Keratinocyte (primary cell): Measurements from ENCODE around the gene EYS. TPM values are rescaled to one million over a fixed set of nuclear protein-coding genes. Genes with fewer than 3 reads are reported as not detected.

Source experiments
- DNase-seq: peaks from one replicate; pipeline ENCODE4 v3.0.0-alpha.2; 2011; ENCODE audit warnings: low read depth, missing footprints, low spot score
- FAIRE-seq: peaks from 2 replicates; lab custom pipeline; 2011; peaks lifted over from hg19 to GRCh38; lab: Jason Lieb, UNC
- H2AFZ ChIP-seq: 2 replicates; pipeline ENCODE4 v1.6.0; 2012; ENCODE audit warnings: low read length, control low read depth, inconsistent platforms; ENCODE audit not compliant: control insufficient read depth
- H3K27ac ChIP-seq: 2 replicates; pipeline ENCODE4 v1.5.1; 2011; ENCODE audit warnings: low read length; ENCODE audit not compliant: control insufficient read depth, insufficient read depth
- H3K27me3 ChIP-seq: 3 replicates; pipeline ENCODE4 v1.6.0; 2011; ENCODE audit warnings: low read length; ENCODE audit not compliant: control insufficient read depth, insufficient read depth; ENCODE audit errors: extremely low read depth
- H3K36me3 ChIP-seq, 2 experiments: 2 replicates in 1 of 2; 3 replicates in 1 of 2; pipeline ENCODE4 v1.5.1; 2011; ENCODE audit warnings: low read length in 2 of 2, mild to moderate bottlenecking in 1 of 2; ENCODE audit not compliant: control insufficient read depth in 2 of 2, insufficient read depth in 2 of 2; ENCODE audit errors: extremely low read depth in 1 of 2
- H3K4me1 ChIP-seq: 3 replicates; pipeline ENCODE4 v1.5.1; 2011; ENCODE audit warnings: low read length; ENCODE audit not compliant: control insufficient read depth, insufficient read depth; ENCODE audit errors: extremely low read depth
- H3K4me2 ChIP-seq: 3 replicates; pipeline ENCODE4 v1.6.0; 2011; ENCODE audit warnings: low read depth, low read length; ENCODE audit not compliant: control insufficient read depth, insufficient read depth; ENCODE audit errors: extremely low read depth
- H3K4me3 ChIP-seq, 3 experiments: fragments of 200-600 bp in 1 of 3; sonication (generic) in 1 of 3; 2 replicates in 2 of 3; 3 replicates in 1 of 3; pipeline ENCODE4 v1.5.1; 2011 to 2016; ENCODE audit warnings: low read length in 3 of 3, mild to moderate bottlenecking in 3 of 3, control low read depth in 2 of 3, inconsistent platforms in 1 of 3, low read depth in 1 of 3, mixed read lengths in 1 of 3, mixed run types in 1 of 3, moderate library complexity in 1 of 3; ENCODE audit not compliant: control insufficient read depth in 2 of 3, insufficient read depth in 2 of 3; ENCODE audit errors: extremely low read depth in 1 of 3
- H3K79me2 ChIP-seq: 2 replicates; pipeline ENCODE4 v1.6.0; 2012; ENCODE audit warnings: low read length; ENCODE audit not compliant: control insufficient read depth, insufficient read depth
- H3K9ac ChIP-seq: 3 replicates; pipeline ENCODE4 v1.6.0; 2011; ENCODE audit warnings: low read length; ENCODE audit not compliant: control insufficient read depth, insufficient read depth; ENCODE audit errors: extremely low read depth
- H3K9me1 ChIP-seq: 3 replicates; pipeline ENCODE4 v1.6.0; 2011; ENCODE audit warnings: low read length; ENCODE audit not compliant: control insufficient read depth, insufficient read depth; ENCODE audit errors: extremely low read depth
- H3K9me3 ChIP-seq: 2 replicates; pipeline ENCODE4 v1.5.1; 2012; ENCODE audit warnings: low read depth, low read length; ENCODE audit not compliant: control insufficient read depth
- H4K20me1 ChIP-seq: 3 replicates; pipeline ENCODE4 v1.6.0; 2011; ENCODE audit warnings: low read length; ENCODE audit not compliant: control insufficient read depth, insufficient read depth; ENCODE audit errors: extremely low read depth
- EZH2 ChIP-seq: IDR thresholded peaks from one replicate; pipeline ENCODE4 v1.6.1; 2012; ENCODE audit warnings: inconsistent platforms, mild to moderate bottlenecking, low read length, moderate library complexity
- dilution Hi-C: fragments of 300-500 bp; cut with MboI; formaldehyde crosslinking; loops from one replicate; pipeline ENCODE4 v1.7.0; 2020; ENCODE audit warnings: low sequenced_read_pairs; ENCODE audit not compliant: extremely low pct_ligation_motif_present
- polyA plus RNA-seq, 5 experiments: library from polyadenylated mRNA; depleted of rRNA in 3 of 5; stranded (reverse) in 3 of 5; stranded (forward) in 1 of 5; unstranded in 1 of 5; fragments of >200 nt; gene quantifications; 1 replicate in 1 of 5; 2 replicates in 3 of 5; 3 replicates in 1 of 5; pipeline versions ENCODE4 v1.2.1 to v1.2.3, GENCODE V29; 2011 to 2012; ENCODE audit warnings: missing spikeins in 2 of 5, low read depth in 1 of 5, low replicate concordance in 1 of 5
- TF ChIP-seq, protein P1 (sequence below), 3 experiments: IDR thresholded peaks in 1 of 3; conservative IDR thresholded peaks in 1 of 3; optimal IDR thresholded peaks in 1 of 3; 2 replicates in 2 of 3; 3 replicates in 1 of 3; pipeline versions ENCODE3 to v1.5.1; 2011; ENCODE audit warnings: low read length in 3 of 3, mild to moderate bottlenecking in 3 of 3, moderate library complexity in 2 of 3, control low read depth in 1 of 3, inconsistent platforms in 1 of 3; ENCODE audit not compliant: insufficient read depth in 2 of 3; ENCODE audit errors: extremely low read depth in 1 of 3

The EYS gene
- polyA plus RNA-seq, 1 donor (not counting 4 experiments of a cell fraction or from before 2014, with no cell fraction given) = 0.34 TPM

DNA sequence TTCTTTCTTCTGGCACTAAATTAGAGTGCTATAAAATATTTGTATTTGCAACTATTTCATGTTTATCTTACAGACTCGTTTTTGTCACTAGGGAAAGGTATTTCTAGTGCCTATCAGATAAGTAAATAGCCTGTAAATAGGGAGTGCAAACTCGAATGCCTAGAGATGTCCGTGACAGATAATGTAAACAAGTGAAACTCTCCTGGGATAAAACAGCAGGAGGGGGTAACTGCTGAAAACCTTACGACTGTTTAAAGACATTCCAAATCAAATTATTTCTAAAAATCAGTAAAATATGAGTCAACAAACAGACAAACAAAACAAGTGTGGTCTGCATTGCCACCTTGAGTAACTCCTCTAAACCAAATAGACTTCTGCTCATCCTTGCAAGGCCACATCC lies 932.1 kb downstream of the EYS start:
- DNase-seq (no peak), FAIRE-seq (no peak)
- TF ChIP-seq, protein P1, sequence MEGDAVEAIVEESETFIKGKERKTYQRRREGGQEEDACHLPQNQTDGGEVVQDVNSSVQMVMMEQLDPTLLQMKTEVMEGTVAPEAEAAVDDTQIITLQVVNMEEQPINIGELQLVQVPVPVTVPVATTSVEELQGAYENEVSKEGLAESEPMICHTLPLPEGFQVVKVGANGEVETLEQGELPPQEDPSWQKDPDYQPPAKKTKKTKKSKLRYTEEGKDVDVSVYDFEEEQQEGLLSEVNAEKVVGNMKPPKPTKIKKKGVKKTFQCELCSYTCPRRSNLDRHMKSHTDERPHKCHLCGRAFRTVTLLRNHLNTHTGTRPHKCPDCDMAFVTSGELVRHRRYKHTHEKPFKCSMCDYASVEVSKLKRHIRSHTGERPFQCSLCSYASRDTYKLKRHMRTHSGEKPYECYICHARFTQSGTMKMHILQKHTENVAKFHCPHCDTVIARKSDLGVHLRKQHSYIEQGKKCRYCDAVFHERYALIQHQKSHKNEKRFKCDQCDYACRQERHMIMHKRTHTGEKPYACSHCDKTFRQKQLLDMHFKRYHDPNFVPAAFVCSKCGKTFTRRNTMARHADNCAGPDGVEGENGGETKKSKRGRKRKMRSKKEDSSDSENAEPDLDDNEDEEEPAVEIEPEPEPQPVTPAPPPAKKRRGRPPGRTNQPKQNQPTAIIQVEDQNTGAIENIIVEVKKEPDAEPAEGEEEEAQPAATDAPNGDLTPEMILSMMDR (optimal IDR thresholded peaks at IDR 0.05 in 1 of 3, IDR thresholded peaks at IDR 0.05 in 1 of 3, conservative IDR thresholded peaks at IDR 0.05 in 1 of 3; ENCODE audit: extremely low read depth in 1 of 3, insufficient read depth in 2 of 3, low read length in 3 of 3) = no peak
- no peak for TF ChIP-seq EZH2
- H2AFZ ChIP-seq = no peak overlapping the region
- no peak overlapping the region for H3K4me2 ChIP-seq
- H3K27me3 ChIP-seq = no peaks in the 10 kb centered on the region
- H3K9me1 ChIP-seq = no peaks in the 10 kb centered on the region
- dilution Hi-C loops = no loop called here
- no peaks in the 10 kb centered on the region for H4K20me1 ChIP-seq
- H3K9me3 ChIP-seq = no peaks in the 10 kb centered on the region
- H3K9ac ChIP-seq = no peak overlapping the region
- H3K4me1 ChIP-seq = no peaks in the 10 kb centered on the region
- H3K27ac ChIP-seq = no peak overlapping the region
- H3K36me3 ChIP-seq = no peaks in the 10 kb centered on the region
- H3K4me3 ChIP-seq = no peak overlapping the region
- no peaks in the 10 kb centered on the region for H3K79me2 ChIP-seq

DNA sequence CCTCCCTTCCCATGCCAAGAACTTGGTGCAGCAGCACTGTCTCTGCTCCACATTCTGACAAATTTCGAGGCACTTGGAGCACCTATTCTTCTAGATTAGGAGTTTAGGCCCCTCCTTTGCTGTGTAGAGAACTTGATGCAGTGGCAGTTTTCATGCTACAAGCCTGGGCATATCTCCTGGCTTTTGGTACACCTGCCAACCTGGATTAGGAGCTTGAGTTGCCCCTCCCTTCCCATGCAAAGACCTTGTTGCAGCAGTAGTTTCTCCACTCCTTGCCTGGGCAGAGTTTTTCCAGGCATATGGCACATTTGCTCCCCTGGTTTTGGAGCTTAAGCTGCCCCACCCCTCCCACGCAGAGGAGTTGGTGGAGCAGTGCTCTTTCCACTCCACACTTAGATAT lies 956.1 kb downstream of the EYS start:
- Histone ChIP-seq H4K20me1 (no peaks in the 10 kb centered on the region), H3K9me3 (no peaks in the 10 kb centered on the region), H3K27ac (no peak overlapping the region), H3K27me3 (no peaks in the 10 kb centered on the region), H3K9me1 (no peaks in the 10 kb centered on the region), H2AFZ (peak overlapping the region; percentile 83), H3K9ac (no peak overlapping the region), H3K79me2 (no peaks in the 10 kb centered on the region), H3K4me1 (peaks cover 6% of the 10 kb centered on the region), H3K4me3 (no peak overlapping the region), H3K36me3 (no peaks in the 10 kb centered on the region), H3K4me2 (no peak overlapping the region)
- FAIRE-seq (peak; percentile 44), DNase-seq (no peak)
- dilution Hi-C loops = no loop called here
- no peak for TF ChIP-seq EZH2
- TF ChIP-seq, protein P1 (optimal IDR thresholded peaks at IDR 0.05 in 1 of 3, IDR thresholded peaks at IDR 0.05 in 1 of 3, conservative IDR thresholded peaks at IDR 0.05 in 1 of 3; ENCODE audit: extremely low read depth in 1 of 3, insufficient read depth in 2 of 3, low read length in 3 of 3) = no peak
